ENCODE data around the gene ASTN2.

Gene ASTN2

GRCh38 chr9:116543731-116544400 is 871.0 kb downstream of the ASTN2 start:
- DNase-seq = no peak

GRCh38 chr9:116541402-116541801 is 873.5 kb downstream of the ASTN2 start:
- no peak for DNase-seq

- DNase-seq = no peak
Measured at GRCh38 chr9:116539549-116539948, 875.3 kb downstream of the ASTN2 start.

GRCh38 chr9:116525611-116526010 is 889.2 kb downstream of the ASTN2 start:
- DNase-seq = no peak

DNA sequence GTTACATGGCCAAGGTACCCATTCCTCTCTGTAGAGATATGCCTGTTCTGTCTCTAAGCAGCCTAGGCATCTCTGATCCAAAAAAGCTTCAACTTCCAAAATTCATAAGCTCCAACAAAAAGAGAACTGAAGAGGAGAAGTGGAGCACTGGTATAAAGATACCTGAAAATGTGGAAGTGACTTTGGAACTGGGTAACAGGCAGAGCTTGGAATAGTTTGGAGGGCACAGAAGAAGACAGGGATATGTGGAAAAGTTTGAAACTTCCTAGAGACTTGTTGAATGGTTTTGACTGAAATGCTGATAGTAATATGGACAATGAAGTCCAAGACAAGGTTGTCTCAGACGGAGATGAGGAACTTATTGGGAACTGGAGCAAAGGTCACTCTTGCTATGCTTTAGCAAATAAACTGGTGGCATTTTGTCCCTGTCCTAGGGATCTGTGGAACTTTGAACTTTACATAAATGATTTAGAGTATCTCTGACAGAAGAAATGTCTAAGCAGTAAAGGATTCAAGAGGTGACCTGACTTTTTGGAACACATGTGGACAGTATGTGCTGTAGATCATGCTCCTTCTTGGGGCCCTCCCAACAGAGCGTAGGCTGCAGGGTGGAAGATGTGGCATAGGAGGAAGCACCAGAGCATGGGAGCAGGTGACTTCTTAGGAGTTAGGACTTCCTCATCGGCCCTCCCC is 889.9 kb downstream of the ASTN2 start:
- no peak for DNase-seq

DNA sequence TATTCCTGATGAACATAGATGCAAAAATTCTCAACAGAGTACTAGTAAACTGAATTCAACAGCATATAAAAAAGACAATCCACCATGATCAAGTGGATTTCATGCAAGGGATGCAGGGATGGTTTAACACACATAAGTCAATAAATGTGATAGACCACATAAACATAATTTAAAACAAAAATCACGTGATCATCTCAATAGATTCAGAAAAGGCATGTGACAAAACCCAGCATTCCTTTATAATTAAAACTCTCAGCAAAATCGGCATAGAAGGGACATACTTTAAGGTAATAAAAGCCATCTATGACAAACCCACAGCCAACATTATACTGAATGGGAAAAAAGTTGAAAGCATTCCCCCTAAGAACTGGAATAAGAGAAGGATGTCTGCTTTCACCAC is 894.6 kb downstream of the ASTN2 start:
- DNase-seq = no peak

DNA sequence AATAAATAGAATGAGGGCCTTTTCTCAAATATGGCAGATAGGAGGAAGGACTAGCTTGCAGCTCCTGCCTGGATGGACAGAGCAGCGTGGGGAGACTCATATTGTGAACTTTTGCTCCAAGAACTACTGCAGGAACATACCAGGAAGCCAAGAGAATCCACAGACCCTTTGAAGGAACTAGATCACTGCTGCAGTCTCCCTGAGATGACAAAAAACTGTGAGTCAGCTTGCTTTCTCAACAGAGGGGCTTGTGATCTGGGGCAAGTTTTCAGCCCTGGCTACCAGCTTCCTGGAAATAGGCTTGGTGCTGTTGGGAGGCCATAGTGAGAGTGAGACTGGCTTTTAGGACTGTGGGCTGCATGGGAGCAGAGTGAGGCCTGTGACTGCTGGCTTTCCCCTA is 898.4 kb downstream of the ASTN2 start:
- no peak for DNase-seq

DNA sequence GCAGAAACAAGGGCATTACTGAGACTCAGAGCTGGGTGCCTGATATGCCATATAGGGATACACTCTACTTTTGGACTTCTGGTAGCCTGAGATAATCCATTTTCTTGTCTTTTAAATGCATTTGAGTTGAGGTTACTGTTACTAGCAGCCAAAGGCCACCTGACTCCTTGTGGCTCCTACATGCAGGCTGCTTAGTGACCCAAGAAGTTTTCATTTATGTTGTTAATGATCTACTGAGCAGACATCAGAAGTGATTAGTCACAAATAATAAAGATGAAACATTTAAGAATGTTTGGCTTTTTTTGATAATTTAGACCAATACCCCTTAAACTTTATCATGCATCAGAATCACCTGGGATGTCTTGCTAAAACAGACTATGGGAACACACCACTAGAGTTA is 899.3 kb downstream of the ASTN2 start:
- DNase-seq = no peak

- no peak for DNase-seq
Measured at GRCh38 chr9:116506685-116507084, 908.2 kb downstream of the ASTN2 start.

DNA sequence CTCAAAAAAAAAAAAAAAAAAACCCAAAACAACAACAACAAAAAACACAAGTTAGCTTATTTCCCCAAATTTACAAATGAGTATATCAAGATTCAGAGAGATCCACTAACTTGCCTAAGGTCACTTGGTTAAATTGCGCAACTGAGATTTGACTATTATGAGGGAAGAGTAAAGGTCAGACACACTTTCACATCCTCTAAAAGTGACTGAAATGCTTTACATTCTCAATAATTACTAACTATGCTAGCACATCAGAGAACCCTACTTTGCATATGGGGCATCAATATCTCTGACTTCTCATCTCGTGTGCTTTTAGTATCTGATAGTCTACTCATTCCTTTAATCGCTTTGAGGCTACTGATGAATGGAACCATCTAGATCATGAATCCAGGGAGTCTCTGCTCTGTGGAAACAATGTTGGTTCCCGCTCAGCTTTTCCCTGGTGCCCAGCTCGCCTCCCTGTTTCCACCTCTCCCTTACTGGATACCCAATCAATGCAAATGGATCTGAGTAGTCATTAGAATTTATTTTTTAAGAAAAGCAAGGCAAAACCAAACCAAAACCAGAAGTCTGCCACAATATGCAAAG is 909.9 kb downstream of the ASTN2 start:
- DNase-seq = no peak

DNA sequence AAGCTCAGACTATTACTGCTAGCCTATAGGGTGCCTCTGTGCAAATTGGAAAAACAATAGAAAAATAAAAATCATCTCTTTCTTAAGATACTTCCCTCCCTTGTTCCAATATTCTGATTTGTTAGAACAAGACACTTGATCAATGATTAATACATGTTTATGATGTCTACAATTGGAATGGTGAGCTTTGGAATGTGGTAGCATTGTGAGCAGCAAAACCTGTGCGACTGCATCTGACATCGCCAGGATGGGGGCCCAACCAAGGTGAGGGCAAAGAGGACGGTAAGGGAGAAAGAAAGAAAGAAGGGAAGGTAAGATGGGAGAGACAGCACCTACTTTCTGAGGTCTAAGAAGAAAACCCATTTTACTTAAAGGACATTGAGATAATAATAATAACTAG is 910.8 kb downstream of the ASTN2 start:
- DNase-seq = no peak

DNA sequence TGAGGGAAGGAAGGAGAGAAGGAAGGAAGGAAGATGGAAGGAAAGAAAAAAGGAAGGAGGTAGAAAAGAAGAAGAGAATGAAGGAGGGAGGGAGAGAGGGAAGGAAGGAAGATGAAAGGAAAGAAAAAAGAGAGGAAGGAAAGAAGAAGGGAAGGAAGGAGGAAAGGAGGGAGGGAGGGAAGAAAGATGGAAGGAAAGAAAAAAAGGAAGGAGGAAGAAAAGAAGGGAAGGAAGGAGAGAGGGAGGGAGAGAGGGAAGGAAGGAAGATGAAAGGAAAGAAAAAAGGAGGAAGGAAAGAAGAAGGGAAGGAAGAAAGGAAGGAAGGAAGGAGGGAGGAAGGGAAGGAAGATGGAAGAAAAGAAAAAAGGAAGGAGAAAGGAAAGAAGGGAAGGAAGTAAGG is 912.1 kb downstream of the ASTN2 start:
- DNase-seq = no peak

DNA sequence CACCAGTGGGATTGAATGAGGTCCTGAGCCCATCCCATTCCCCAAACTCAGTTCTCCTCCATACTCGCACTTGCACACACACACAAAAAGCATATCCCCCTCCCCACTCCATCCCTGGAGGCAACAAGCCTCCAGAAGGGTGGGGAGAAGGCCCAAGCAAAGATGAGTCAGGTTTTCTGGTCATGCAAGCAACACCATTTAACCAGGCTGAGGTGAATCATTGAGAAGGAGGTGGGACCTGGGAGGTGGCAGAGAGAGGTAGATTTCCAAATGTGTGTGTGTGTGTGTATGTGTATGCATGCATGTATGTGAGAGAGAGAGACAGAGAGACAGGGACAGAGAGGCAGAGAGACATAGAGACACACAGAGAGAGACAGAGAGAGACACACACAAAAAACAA is 913.0 kb downstream of the ASTN2 start:
- DNase-seq = no peak

DNA sequence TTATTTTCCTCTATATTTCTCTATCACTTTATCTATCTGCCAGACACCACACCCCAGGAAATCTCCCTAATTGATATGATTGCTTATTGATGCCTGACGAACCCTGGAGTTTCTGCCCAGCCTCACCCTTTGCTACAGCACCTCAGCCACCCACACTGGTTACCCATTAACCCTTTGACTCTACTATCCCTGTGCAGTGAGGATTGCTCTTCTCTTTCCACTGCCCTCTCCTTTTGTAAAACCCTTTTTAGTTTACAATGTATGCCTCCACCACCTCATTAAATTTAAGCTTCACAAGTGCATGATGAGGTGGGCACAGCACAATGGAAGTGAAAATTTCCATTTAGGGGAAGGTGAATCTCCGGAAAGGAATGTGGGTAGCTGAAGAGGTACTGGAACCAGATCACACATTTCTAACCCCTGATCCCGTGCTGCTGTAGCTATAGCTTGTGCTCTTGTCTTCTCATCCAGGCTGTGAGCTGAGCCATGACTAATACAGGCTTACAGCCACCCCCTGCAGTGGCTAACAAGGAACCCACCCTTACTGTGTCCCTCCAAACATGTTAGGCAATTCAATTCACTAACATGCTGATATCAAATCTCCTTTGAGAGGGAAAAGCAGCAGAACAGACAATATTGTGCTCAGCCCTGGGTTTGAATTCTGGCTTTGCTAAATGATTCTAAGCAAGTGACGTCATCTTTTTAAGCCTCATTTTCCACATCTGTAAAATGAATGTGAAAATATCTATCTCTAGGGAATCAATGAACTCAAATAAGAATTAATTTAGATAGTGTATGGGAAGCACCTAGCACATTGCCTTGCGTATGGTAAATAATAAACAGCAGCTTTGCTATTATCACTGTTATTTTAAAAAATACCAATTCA is 914.6 kb downstream of the ASTN2 start:
- no peak for DNase-seq

DNA sequence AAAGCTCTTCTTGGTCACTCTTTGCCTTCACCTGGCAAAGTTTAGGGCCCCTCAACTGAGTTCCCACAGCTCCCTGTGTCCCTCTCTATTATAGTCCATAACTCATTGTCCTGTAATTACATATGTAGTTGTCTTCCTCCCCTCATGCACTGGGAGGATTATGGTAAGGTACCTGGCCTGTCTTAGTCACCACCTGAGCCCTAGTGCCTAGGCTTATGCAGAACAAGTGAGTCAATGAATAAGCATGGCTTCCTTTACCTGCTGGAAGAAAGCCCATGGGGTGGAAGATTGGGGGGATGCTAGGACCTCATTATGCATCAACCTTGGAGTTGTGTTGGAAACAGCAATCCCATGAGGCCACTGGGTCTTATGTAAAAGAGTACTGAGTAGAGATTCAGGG is 915.4 kb downstream of the ASTN2 start:
- DNase-seq = no peak

DNA sequence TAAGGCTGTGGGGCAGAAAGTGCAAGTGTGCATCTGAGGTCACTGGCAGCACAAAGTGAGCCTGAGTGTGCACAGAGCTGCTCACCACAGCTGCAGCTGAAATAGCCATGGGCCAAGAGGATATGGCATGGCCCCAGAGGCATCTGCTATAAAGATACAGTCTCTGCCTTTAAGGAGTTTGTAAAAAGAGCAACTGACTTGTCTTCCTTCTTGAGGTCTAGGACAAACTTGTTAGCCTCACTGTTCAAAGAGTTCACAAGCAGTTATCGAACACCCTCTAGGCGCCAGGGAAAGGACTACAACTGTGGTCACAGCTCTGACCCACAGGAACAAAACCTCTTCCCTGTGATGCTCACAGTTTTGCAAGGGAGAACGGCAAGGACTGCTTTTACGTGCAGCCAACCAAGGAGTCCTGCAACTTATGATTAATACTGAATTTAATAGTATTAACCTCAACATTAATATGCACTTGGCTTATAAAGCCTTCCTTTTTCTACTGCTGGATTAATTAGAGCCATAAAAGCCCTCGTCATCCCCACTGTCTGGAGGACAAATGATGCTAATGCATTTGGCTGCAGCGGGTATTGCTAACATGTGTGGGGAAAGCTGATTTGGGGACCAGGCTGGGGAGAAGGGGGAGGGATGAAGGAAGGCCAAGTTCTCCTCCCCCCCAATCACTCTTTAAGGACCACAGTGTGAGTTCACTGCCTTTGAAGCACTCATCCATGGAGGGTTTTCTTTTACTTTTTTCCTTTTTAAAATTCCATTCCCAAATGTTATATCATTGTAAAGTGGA is 917.6 kb downstream of the ASTN2 start:
- no peak for DNase-seq

GRCh38 chr9:116496167-116496566 is 918.7 kb downstream of the ASTN2 start:
- DNase-seq = no peak

GRCh38 chr9:116495725-116496124 is 919.1 kb downstream of the ASTN2 start:
- no peak for DNase-seq

- peak in 1 of 2 experiments; percentile 12 for DNase-seq
Measured at GRCh38 chr9:116494815-116495634, 919.8 kb downstream of the ASTN2 start.

GRCh38 chr9:116493183-116493860 is 921.5 kb downstream of the ASTN2 start:
- DNase-seq = no peak

DNA sequence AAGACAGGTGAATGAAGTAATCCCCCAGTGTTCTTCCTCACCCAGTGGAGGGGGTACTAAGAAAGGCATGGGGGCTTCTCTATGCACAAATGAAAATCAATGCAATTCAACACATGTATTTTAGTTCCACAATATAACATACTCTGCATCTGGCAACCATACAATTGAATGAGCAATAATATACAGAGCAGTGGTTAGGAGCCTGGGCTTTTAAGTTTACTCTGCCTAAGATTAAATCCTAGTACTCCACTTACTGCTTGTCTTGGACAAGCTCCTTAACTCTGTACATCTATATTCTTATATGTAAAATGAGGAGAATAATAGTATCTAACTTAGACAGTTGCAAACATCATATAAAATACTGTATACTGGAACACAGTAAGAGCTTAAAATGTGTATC is 923.2 kb downstream of the ASTN2 start:
- no peak for DNase-seq

Data from stimulated activated CD4-positive, alpha-beta T cell treated with anti-CD3 and anti-CD28 coated beads, Interleukin-4, amount 100 ng/mL, for 4 hours (primary cell).